Measurements from ENCODE around the gene RTP5.

The RTP5 gene

GRCh38 chr2:241887806-241888522, 18.4 kb downstream of the RTP5 start:
- DNase-seq (ENCODE audit: low read depth in 2 of 2), result no peak

GRCh38 chr2:241888641-241889040, 19.1 kb downstream of the RTP5 start:
- no peak for DNase-seq (ENCODE audit: low read depth in 2 of 2)

GRCh38 chr2:241890524-241891235, 21.2 kb downstream of the RTP5 start:
- DNase-seq (ENCODE audit: low read depth in 2 of 2), result no peak

- DNase-seq (ENCODE audit: low read depth in 2 of 2), result no peak
These were observed 21.9 kb downstream of the RTP5 start for GRCh38 chr2:241891315-241891987.

GRCh38 chr2:241891988-241892298, 22.4 kb downstream of the RTP5 start:
- no peak for DNase-seq (ENCODE audit: low read depth in 2 of 2)

- no peak for DNase-seq (ENCODE audit: low read depth in 2 of 2)
These were observed 23.0 kb downstream of the RTP5 start for GRCh38 chr2:241892299-241893137.

- DNase-seq (ENCODE audit: low read depth in 2 of 2), result no peak
These were observed 23.7 kb downstream of the RTP5 start for GRCh38 chr2:241893265-241893664.

GRCh38 chr2:241894056-241894641, 24.6 kb downstream of the RTP5 start:
- DNase-seq (ENCODE audit: low read depth in 2 of 2), result no peak

- no peak for DNase-seq (ENCODE audit: low read depth in 2 of 2)
These were observed 25.3 kb downstream of the RTP5 start for GRCh38 chr2:241894681-241895426.

GRCh38 chr2:241895427-241895711, 25.8 kb downstream of the RTP5 start:
- no peak for DNase-seq (ENCODE audit: low read depth in 2 of 2)

- no peak for DNase-seq (ENCODE audit: low read depth in 2 of 2)
These were observed 26.4 kb downstream of the RTP5 start for GRCh38 chr2:241895712-241896641.

- DNase-seq (ENCODE audit: low read depth in 2 of 2), result no peak
These were observed 27.2 kb downstream of the RTP5 start for GRCh38 chr2:241896746-241897201.

- no peak for DNase-seq (ENCODE audit: low read depth in 2 of 2)
These were observed 27.8 kb downstream of the RTP5 start for GRCh38 chr2:241897231-241897916.

GRCh38 chr2:241898463-241899270, 29.1 kb downstream of the RTP5 start:
- DNase-seq (ENCODE audit: low read depth in 2 of 2), result no peak

- no peak for DNase-seq (ENCODE audit: low read depth in 2 of 2)
These were observed 30.9 kb downstream of the RTP5 start for GRCh38 chr2:241900251-241901017.

GRCh38 chr2:241901018-241901380, 31.5 kb downstream of the RTP5 start:
- no peak for DNase-seq (ENCODE audit: low read depth in 2 of 2)

GRCh38 chr2:241901500-241902351, 32.2 kb downstream of the RTP5 start:
- DNase-seq (ENCODE audit: low read depth in 2 of 2), result no peak

All from activated CD8-positive, alpha-beta memory T cell treated with anti-CD3 and anti-CD28 coated beads for 4 hours (primary cell).